HEK293 (cell line): ENCODE measurements around the gene ABHD16A.

Source experiments
- CTCF ChIA-PET: fragments of 350-600 bp; formaldehyde crosslinking; extraction: SDS; loops from one replicate; lab custom pipeline; 2021; ENCODE audit warnings: antibody characterized with exemption; lab: Yijun Ruan, JAX
- POLR2A ChIA-PET: fragments of 300-600 bp; formaldehyde crosslinking; extraction: SDS; loops from one replicate; lab custom pipeline; 2020; ENCODE audit warnings: antibody characterized with exemption, inconsistent platforms; lab: Yijun Ruan, JAX
- H3K27ac ChIP-seq: fragments of 200-500 bp; sonication (Bioruptor generic); 2 replicates; pipeline ENCODE4 v1.5.1; 2014; ENCODE audit warnings: low read depth, low read length, control low read depth, inconsistent platforms; ENCODE audit errors: extremely low read depth
- H3K36me3 ChIP-seq, 2 experiments: fragments of 200-500 bp in 1 of 2; sonication (Bioruptor generic) in 1 of 2; 1 replicate in 1 of 2; 2 replicates in 1 of 2; pipeline ENCODE4 v1.5.1; 2014 to 2017; ENCODE audit warnings: inconsistent platforms in 2 of 2, low read length in 2 of 2; ENCODE audit not compliant: control insufficient read depth in 2 of 2, insufficient read depth in 1 of 2
- H3K4me1 ChIP-seq: fragments of 200-500 bp; sonication (Bioruptor generic); 2 replicates; pipeline ENCODE4 v1.5.1; 2014; ENCODE audit warnings: mild to moderate bottlenecking, low read length, inconsistent platforms; ENCODE audit not compliant: control insufficient read depth, insufficient read depth
- H3K4me3 ChIP-seq: 2 replicates; pipeline ENCODE4 v1.5.1; 2011; ENCODE audit warnings: low read depth, mild to moderate bottlenecking, control low read depth, low read length, moderate library complexity
- H3K9me3 ChIP-seq: fragments of 200-500 bp; sonication (Bioruptor generic); 2 replicates; pipeline ENCODE4 v1.5.1; 2014; ENCODE audit warnings: low read depth, low read length, inconsistent platforms; ENCODE audit not compliant: control insufficient read depth, insufficient read depth
- MEIS1 ChIP-seq: sonication (generic); formaldehyde crosslinking; IDR thresholded peaks from 2 replicates; pipeline ENCODE4 v1.8.1; 2022; ENCODE audit warnings: missing genetic modification reagents, mild to moderate bottlenecking, borderline replicate concordance
- OVOL3 ChIP-seq: fragments of 450-650 bp; formaldehyde crosslinking; IDR thresholded peaks from 2 replicates; pipeline ENCODE4 v1.5.1; 2016; ENCODE audit warnings: missing biosample characterization, missing genetic modification characterization
- PRDM1 ChIP-seq: fragments of 450-650 bp; formaldehyde crosslinking; IDR thresholded peaks from 2 replicates; pipeline ENCODE4; 2016; ENCODE audit warnings: missing biosample characterization, missing genetic modification characterization
- TCF7L2 ChIP-seq: IDR thresholded peaks from 2 replicates; pipeline ENCODE4 v1.6.1; 2011; ENCODE audit warnings: low read depth, mild to moderate bottlenecking, inconsistent platforms, low read length, moderate library complexity, borderline replicate concordance
- ZEB2 ChIP-seq: fragments of 450-650 bp; formaldehyde crosslinking; IDR thresholded peaks from 2 replicates; pipeline ENCODE4 v1.5.1; 2016; ENCODE audit warnings: missing biosample characterization, missing genetic modification characterization
- ZFHX2 ChIP-seq: fragments of 450-650 bp; formaldehyde crosslinking; conservative IDR thresholded peaks from 2 replicates; pipeline ENCODE4 v1.5.1; 2016; ENCODE audit warnings: missing biosample characterization, missing genetic modification characterization
- ZNF19 ChIP-seq: fragments of 450-650 bp; formaldehyde crosslinking; IDR thresholded peaks from 2 replicates; pipeline ENCODE4; 2016; ENCODE audit warnings: missing biosample characterization, missing genetic modification characterization, low read depth
- ZNF202 ChIP-seq: fragments of 450-650 bp; formaldehyde crosslinking; IDR thresholded peaks from 2 replicates; pipeline ENCODE4 v1.5.1; 2016; ENCODE audit warnings: missing biosample characterization, missing genetic modification characterization, borderline replicate concordance
- ZNF354C ChIP-seq: fragments of 450-650 bp; formaldehyde crosslinking; IDR thresholded peaks from 2 replicates; pipeline ENCODE4 v1.5.1; 2016; ENCODE audit warnings: missing biosample characterization, missing genetic modification characterization, low read depth, borderline replicate concordance
- ZNF404 ChIP-seq: fragments of 450-650 bp; formaldehyde crosslinking; IDR thresholded peaks from 2 replicates; pipeline ENCODE4 v1.5.1; 2017; ENCODE audit warnings: missing biosample characterization, missing genetic modification characterization
- ZNF423 ChIP-seq: fragments of 450-650 bp; formaldehyde crosslinking; IDR thresholded peaks from 2 replicates; pipeline ENCODE4 v1.5.1; 2016; ENCODE audit warnings: missing biosample characterization, missing genetic modification characterization
- ZNF501 ChIP-seq: fragments of 450-650 bp; formaldehyde crosslinking; IDR thresholded peaks from 2 replicates; pipeline ENCODE4 v1.5.1; 2016; ENCODE audit warnings: missing biosample characterization, missing genetic modification characterization
- ZNF555 ChIP-seq: fragments of 450-650 bp; formaldehyde crosslinking; conservative IDR thresholded peaks from 2 replicates; pipeline ENCODE4 v1.5.1; 2017; ENCODE audit warnings: missing biosample characterization, mild to moderate bottlenecking, missing genetic modification characterization, inconsistent platforms
- ZNF558 ChIP-seq: fragments of 450-650 bp; formaldehyde crosslinking; IDR thresholded peaks from 2 replicates; pipeline ENCODE4 v1.5.1; 2016; ENCODE audit warnings: missing biosample characterization, missing genetic modification characterization
- ZNF560 ChIP-seq: fragments of 450-650 bp; formaldehyde crosslinking; IDR thresholded peaks from 2 replicates; pipeline ENCODE4 v1.5.1; 2017; ENCODE audit warnings: missing biosample characterization, missing genetic modification characterization, borderline replicate concordance
- ZNF624 ChIP-seq: fragments of 450-650 bp; formaldehyde crosslinking; IDR thresholded peaks from 2 replicates; pipeline ENCODE4 v1.5.1; 2017; ENCODE audit warnings: missing biosample characterization, missing genetic modification characterization
- ZNF658 ChIP-seq: fragments of 450-650 bp; formaldehyde crosslinking; IDR thresholded peaks from 2 replicates; pipeline ENCODE4; 2016; ENCODE audit warnings: missing biosample characterization, missing genetic modification characterization
- ZNF777 ChIP-seq: fragments of 450-650 bp; formaldehyde crosslinking; IDR thresholded peaks from 2 replicates; pipeline ENCODE4 v1.5.1; 2017; ENCODE audit warnings: missing biosample characterization, missing genetic modification characterization, borderline replicate concordance
- ZNF843 ChIP-seq: fragments of 450-650 bp; formaldehyde crosslinking; IDR thresholded peaks from 2 replicates; pipeline ENCODE4 v1.5.1; 2016; ENCODE audit warnings: missing biosample characterization, missing genetic modification characterization
- TF ChIP-seq, protein P1 (sequence below): fragments of 450-650 bp; formaldehyde crosslinking; IDR thresholded peaks from 2 replicates; pipeline ENCODE4 v1.5.1; 2016; ENCODE audit warnings: missing biosample characterization, missing genetic modification characterization
- TF ChIP-seq, protein P2 (sequence below): fragments of 450-650 bp; formaldehyde crosslinking; IDR thresholded peaks from 2 replicates; pipeline ENCODE4 v1.5.1; 2016; ENCODE audit warnings: missing biosample characterization, missing genetic modification characterization
- TF ChIP-seq, protein P3 (sequence below): fragments of 450-650 bp; formaldehyde crosslinking; IDR thresholded peaks from 2 replicates; pipeline ENCODE4 v1.5.1; 2016; ENCODE audit warnings: missing biosample characterization, missing genetic modification characterization
- TF ChIP-seq, protein P4 (sequence below): fragments of 450-650 bp; formaldehyde crosslinking; IDR thresholded peaks from 2 replicates; pipeline ENCODE4 v1.5.1; 2016; ENCODE audit warnings: missing biosample characterization, missing genetic modification characterization, low read depth
- TF ChIP-seq, protein P5 (sequence below): fragments of 450-650 bp; formaldehyde crosslinking; IDR thresholded peaks from 2 replicates; pipeline ENCODE4 v1.5.1; 2016; ENCODE audit warnings: missing biosample characterization, missing genetic modification characterization

ABHD16A gene

DNA sequence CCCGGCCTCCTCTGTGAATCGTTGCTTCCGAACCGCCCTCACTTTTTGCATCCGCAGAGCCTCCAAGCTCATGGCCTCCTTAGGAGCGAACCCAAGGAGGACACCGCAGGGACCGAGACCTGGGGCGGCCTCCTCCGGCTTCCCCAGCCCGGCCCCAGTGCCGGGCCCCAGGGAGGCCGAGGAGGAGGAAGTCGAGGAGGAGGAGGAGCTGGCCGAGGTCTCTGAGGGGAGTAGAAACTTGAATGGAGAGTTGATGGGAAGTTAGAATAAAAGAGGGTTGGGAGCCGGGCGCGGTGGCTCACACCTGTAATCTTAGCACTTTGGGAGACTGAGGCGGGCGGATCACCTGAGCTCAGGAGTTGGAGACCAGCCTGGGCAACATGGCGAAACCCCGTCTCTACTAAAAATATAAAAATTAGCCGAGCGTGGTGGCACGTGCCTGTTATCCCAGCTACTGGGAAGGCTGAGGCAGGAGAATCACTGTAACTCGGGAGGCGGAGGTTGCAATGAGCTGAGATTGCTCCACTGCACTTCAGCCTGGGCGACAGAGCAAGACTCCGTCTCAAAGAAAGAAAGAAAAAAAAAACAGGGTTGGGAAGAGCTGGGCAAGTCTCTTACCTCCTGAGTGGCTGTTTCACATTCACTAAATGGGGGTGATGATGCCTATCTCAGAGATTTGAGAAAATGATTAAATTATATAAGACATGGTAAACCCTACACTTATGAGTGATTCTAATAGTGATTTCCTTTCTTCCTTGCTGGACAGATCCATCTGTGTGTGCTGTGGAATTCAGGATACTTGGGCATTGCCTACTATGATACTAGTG is 37.5 kb upstream of the ABHD16A start (continued):
- TF ChIP-seq, protein P1, sequence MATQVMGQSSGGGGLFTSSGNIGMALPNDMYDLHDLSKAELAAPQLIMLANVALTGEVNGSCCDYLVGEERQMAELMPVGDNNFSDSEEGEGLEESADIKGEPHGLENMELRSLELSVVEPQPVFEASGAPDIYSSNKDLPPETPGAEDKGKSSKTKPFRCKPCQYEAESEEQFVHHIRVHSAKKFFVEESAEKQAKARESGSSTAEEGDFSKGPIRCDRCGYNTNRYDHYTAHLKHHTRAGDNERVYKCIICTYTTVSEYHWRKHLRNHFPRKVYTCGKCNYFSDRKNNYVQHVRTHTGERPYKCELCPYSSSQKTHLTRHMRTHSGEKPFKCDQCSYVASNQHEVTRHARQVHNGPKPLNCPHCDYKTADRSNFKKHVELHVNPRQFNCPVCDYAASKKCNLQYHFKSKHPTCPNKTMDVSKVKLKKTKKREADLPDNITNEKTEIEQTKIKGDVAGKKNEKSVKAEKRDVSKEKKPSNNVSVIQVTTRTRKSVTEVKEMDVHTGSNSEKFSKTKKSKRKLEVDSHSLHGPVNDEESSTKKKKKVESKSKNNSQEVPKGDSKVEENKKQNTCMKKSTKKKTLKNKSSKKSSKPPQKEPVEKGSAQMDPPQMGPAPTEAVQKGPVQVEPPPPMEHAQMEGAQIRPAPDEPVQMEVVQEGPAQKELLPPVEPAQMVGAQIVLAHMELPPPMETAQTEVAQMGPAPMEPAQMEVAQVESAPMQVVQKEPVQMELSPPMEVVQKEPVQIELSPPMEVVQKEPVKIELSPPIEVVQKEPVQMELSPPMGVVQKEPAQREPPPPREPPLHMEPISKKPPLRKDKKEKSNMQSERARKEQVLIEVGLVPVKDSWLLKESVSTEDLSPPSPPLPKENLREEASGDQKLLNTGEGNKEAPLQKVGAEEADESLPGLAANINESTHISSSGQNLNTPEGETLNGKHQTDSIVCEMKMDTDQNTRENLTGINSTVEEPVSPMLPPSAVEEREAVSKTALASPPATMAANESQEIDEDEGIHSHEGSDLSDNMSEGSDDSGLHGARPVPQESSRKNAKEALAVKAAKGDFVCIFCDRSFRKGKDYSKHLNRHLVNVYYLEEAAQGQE, result peak; percentile 45; the same call in 1 of the 2 replicates

DNA sequence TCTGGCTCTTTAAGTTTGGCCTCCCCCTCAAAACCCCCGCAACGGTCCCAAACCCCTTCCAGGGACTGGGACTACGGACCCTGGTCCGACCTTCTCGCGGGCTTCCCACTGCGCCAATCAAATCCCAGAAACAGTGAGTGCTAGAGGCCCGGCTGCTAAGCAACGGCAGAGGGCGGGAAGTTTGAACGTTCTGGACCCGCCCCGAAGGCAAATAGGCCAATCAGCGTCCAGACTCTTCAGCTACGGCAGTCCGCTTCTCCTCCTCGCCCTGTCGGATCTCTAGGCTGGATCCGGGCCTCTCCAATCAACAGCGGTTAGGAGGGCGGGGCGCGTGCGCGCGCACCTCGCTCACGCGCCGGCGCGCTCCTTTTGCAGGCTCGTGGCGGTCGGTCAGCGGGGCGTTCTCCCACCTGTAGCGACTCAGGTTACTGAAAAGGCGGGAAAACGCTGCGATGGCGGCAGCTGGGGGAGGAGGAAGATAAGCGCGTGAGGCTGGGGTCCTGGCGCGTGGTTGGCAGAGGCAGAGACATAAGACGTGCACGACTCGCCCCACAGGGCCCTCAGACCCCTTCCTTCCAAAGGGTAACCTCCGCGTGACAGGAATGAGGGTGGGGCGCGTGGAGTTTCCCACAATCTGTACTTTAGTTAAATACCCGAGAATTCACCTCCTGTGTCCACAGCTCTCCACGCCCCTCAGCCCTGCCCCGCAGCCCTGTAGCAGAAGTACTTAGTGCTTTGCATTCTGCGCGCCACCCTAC is 36.7 kb upstream of the ABHD16A start, which contains the start of gene MSH5:
Gene MSH5 (plus strand): TSS at position 367 of the 758 bp plus-strand sequence. CDS start 462 bp downstream, outside the sequence.
- CTCF ChIA-PET, result interaction anchor here (0.6 to 4.7 kb wide), 15 partner anchors 10 to 1285 kb away, joined by 3 to 39 read pairs (median 3); partner anchors contain the start of gene LY6G5C
- Histone ChIP-seq H3K4me1 (peaks cover 29% of the 10 kb centered on the region), H3K27ac (peak within 1 kb of the TSS; percentile 87), H3K4me3 (peak within 1 kb of the TSS; percentile 61), H3K36me3 (peaks cover 9 to 36% of the 10 kb centered on the region in 2 experiments; a peak in 2 of 3 replicates), H3K9me3 (no peaks in the 10 kb centered on the region)
- POLR2A ChIA-PET, result interaction anchor here (0.6 to 6.8 kb wide), 26 partner anchors 11 to 1048 kb away, joined by 3 to 102 read pairs (median 5); partner anchors contain the start of genes ABHD16A, BAG6, C6orf47 and CSNK2B
- no peak for TF ChIP-seq ZNF19 (tag by site-specific recombination)
- peak; percentile 95 for TF ChIP-seq ZFHX2 (tag by site-specific recombination)
- TF ChIP-seq MEIS1, result no peak
- peak; percentile 96 for TF ChIP-seq ZEB2 (tag by site-specific recombination)
- peak; percentile 65; the same call in 1 of the 2 replicates for TF ChIP-seq ZNF501
- no peak for TF ChIP-seq TCF7L2
- no peak for TF ChIP-seq ZNF777 (tag by site-specific recombination)
- TF ChIP-seq OVOL3 (tag by site-specific recombination), result no peak
- TF ChIP-seq ZNF658 (tag by site-specific recombination), result no peak
- TF ChIP-seq, protein P2, sequence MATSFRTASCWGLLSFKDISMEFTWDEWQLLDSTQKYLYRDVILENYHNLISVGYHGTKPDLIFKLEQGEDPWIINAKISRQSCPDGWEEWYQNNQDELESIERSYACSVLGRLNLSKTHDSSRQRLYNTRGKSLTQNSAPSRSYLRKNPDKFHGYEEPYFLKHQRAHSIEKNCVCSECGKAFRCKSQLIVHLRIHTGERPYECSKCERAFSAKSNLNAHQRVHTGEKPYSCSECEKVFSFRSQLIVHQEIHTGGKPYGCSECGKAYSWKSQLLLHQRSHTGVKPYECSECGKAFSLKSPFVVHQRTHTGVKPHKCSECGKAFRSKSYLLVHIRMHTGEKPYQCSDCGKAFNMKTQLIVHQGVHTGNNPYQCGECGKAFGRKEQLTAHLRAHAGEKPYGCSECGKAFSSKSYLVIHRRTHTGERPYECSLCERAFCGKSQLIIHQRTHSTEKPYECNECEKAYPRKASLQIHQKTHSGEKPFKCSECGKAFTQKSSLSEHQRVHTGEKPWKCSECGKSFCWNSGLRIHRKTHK (tag by site-specific recombination), result no peak
- TF ChIP-seq, protein P3, sequence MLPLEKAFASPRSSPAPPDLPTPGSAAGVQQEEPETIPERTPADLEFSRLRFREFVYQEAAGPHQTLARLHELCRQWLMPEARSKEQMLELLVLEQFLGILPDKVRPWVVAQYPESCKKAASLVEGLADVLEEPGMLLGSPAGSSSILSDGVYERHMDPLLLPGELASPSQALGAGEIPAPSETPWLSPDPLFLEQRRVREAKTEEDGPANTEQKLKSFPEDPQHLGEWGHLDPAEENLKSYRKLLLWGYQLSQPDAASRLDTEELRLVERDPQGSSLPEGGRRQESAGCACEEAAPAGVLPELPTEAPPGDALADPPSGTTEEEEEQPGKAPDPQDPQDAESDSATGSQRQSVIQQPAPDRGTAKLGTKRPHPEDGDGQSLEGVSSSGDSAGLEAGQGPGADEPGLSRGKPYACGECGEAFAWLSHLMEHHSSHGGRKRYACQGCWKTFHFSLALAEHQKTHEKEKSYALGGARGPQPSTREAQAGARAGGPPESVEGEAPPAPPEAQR (tag by site-specific recombination), result no peak; the same call in 1 of the 2 replicates
- TF ChIP-seq ZNF560 (tag by site-specific recombination), result no peak
- no peak for TF ChIP-seq ZNF624
- TF ChIP-seq, protein P4, sequence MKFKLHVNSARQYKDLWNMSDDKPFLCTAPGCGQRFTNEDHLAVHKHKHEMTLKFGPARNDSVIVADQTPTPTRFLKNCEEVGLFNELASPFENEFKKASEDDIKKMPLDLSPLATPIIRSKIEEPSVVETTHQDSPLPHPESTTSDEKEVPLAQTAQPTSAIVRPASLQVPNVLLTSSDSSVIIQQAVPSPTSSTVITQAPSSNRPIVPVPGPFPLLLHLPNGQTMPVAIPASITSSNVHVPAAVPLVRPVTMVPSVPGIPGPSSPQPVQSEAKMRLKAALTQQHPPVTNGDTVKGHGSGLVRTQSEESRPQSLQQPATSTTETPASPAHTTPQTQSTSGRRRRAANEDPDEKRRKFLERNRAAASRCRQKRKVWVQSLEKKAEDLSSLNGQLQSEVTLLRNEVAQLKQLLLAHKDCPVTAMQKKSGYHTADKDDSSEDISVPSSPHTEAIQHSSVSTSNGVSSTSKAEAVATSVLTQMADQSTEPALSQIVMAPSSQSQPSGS (tag by site-specific recombination), result no peak
- peak; percentile 59; the same call in 1 of the 2 replicates for TF ChIP-seq ZNF843
- TF ChIP-seq ZNF354C (tag by site-specific recombination), result no peak
- TF ChIP-seq ZNF423 (tag by site-specific recombination), result no peak
- TF ChIP-seq PRDM1, result no peak
- no peak for TF ChIP-seq ZNF404 (tag by site-specific recombination)
- no peak for TF ChIP-seq ZNF558
- TF ChIP-seq ZNF202 (tag by site-specific recombination), result no peak
- TF ChIP-seq ZNF555 (tag by site-specific recombination), result no peak
- TF ChIP-seq, protein P5, sequence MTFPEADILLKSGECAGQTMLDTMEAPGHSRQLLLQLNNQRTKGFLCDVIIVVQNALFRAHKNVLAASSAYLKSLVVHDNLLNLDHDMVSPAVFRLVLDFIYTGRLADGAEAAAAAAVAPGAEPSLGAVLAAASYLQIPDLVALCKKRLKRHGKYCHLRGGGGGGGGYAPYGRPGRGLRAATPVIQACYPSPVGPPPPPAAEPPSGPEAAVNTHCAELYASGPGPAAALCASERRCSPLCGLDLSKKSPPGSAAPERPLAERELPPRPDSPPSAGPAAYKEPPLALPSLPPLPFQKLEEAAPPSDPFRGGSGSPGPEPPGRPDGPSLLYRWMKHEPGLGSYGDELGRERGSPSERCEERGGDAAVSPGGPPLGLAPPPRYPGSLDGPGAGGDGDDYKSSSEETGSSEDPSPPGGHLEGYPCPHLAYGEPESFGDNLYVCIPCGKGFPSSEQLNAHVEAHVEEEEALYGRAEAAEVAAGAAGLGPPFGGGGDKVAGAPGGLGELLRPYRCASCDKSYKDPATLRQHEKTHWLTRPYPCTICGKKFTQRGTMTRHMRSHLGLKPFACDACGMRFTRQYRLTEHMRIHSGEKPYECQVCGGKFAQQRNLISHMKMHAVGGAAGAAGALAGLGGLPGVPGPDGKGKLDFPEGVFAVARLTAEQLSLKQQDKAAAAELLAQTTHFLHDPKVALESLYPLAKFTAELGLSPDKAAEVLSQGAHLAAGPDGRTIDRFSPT (tag by site-specific recombination), result 0 out of 2 replicates have a peak, but pooled peaks have one; percentile 13
